Stimulated activated CD8-positive, alpha-beta memory T cell treated with anti-CD3 and anti-CD28 coated beads, Interleukin-12 subunit alpha, Interleukin-12 subunit beta, amount 100 ng/mL, for 24 hours (primary cell): Measurements from ENCODE around the gene BNIP1.

Source experiments
- DNase-seq: peaks from one replicate; pipeline ENCODE4 v3.0.0-alpha.2; 2020; ENCODE audit errors: extremely low read depth

The BNIP1 gene

DNA sequence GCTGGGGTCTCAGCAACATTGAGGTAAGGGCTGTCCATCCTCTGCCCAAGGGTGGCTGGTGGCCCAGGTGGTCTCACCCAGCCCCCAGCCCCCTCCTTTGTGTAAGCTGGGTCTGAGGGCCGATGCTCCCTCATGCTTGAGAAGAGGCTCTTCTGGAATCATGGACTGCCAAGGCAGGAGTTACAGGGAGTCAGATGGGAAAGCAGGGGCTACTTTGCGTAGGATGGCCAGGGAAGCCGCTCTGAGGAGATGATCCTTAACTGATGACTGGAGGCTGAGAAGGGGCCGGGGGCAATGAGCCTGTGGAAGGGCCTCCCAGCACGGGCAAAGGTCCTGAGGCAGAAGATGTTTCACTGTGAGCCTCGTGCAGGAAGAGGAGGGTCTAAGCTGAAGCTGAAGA lies 67.0 kb downstream of the BNIP1 start:
- DNase-seq, result no peak

DNA sequence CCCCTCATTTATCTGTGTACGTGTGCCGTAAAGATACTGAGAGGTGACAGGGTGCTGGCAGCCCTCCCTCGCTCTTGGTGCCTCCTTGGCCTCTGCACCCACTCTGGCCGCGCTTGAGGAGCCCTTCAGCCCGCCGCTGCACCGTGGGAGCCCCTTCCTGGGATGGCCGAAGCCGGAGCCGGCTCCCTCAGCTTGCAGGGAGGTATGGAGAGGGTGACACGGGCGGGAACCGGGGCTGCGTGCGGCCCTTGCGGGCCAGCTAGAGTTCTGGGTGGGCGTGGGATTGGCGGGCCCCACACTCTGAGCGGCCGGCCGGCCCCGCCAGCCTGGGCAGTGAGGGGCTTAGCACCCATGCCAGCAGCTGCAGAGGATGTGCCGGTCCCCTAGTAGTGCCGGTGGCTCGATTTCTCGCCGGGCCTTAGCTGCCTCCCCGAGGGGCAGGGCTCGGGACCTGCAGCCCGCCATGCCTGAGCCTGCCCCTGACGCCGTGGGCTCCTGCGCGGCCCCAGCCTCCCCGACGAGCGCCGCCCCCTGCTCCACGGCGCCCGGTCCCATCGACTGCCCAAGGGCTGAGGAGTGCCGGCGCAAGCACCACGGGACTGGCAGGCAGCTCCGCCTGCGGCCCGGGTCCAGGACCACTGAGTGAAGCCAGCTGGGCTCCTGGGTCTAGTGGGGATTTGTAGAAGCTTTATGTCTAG lies 69.1 kb downstream of the BNIP1 start:
- DNase-seq, result no peak
